HG03039 (cell line): ENCODE data around the gene TMEM212.

Source experiments
- ATAC-seq: cut with Tn5 transposase; IDR thresholded peaks from one replicate; pipeline ENCODE4 v1.9.1; 2021; ENCODE audit warnings: mild to moderate bottlenecking, moderate library complexity; ENCODE audit not compliant: unreplicated experiment

The TMEM212 gene

GRCh38 chr3:171833789-171834460, 9.2 kb upstream of the TMEM212 start:
- no peak for ATAC-seq

- no peak for ATAC-seq
Measured at GRCh38 chr3:171834461-171834801, 8.7 kb upstream of the TMEM212 start.

- no peak for ATAC-seq
Measured at GRCh38 chr3:171835116-171835515, 8.0 kb upstream of the TMEM212 start.

GRCh38 chr3:171835613-171836012, 7.5 kb upstream of the TMEM212 start:
- no peak for ATAC-seq

- ATAC-seq: no peak
Measured at GRCh38 chr3:171836855-171837254, 6.3 kb upstream of the TMEM212 start.

GRCh38 chr3:171837698-171838097, 5.5 kb upstream of the TMEM212 start:
- no peak for ATAC-seq

- no peak for ATAC-seq
Measured at GRCh38 chr3:171838218-171838720, 4.9 kb upstream of the TMEM212 start.

- no peak for ATAC-seq
Measured at GRCh38 chr3:171839270-171839669, 3.9 kb upstream of the TMEM212 start.

- no peak for ATAC-seq
Measured at GRCh38 chr3:171840445-171840810, 2.7 kb upstream of the TMEM212 start.

GRCh38 chr3:171840811-171841619, 2.1 kb upstream of the TMEM212 start:
- ATAC-seq: no peak

GRCh38 chr3:171841620-171842000, 1.5 kb upstream of the TMEM212 start:
- no peak for ATAC-seq

- no peak for ATAC-seq
Measured at GRCh38 chr3:171844873-171845272, 1.7 kb downstream of the TMEM212 start.

GRCh38 chr3:171845481-171846284, 2.5 kb downstream of the TMEM212 start:
- ATAC-seq: no peak

- ATAC-seq: peak; percentile 98
Measured at GRCh38 chr3:171846597-171846996, 3.4 kb downstream of the TMEM212 start.

- ATAC-seq: no peak
Measured at GRCh38 chr3:171847133-171847532, 4.0 kb downstream of the TMEM212 start.

- no peak for ATAC-seq
Measured at GRCh38 chr3:171847595-171848259, 4.6 kb downstream of the TMEM212 start.

- ATAC-seq: no peak
Measured at GRCh38 chr3:171849617-171850319, 6.6 kb downstream of the TMEM212 start.

- no peak for ATAC-seq
Measured at GRCh38 chr3:171850320-171850959, 7.3 kb downstream of the TMEM212 start.

- no peak for ATAC-seq
Measured at GRCh38 chr3:171850960-171851659, 8.0 kb downstream of the TMEM212 start.
